Neural cell (in vitro differentiated cells): ENCODE measurements around the gene ELOVL1.

Experiments used
- EP300 ChIP-seq: fragments of 450-650 bp; conservative IDR thresholded peaks from 2 replicates; pipeline ENCODE4 v1.6.1; 2014; ENCODE audit warnings: antibody characterized with exemption, mild to moderate bottlenecking, moderate library complexity; ENCODE audit not compliant: poor library complexity, severe bottlenecking
- EZH2 ChIP-seq: fragments of 200-600, 300-800 bp; shearing (Covaris generic), sonication (generic); IDR thresholded peaks from 2 replicates; pipeline ENCODE4 v1.6.1; 2014; ENCODE audit warnings: antibody characterized with exemption, low read length, borderline replicate concordance, mild to moderate bottlenecking; ENCODE audit not compliant: insufficient read depth, poor library complexity, severe bottlenecking
- MXI1 ChIP-seq: fragments of 450-650 bp; conservative IDR thresholded peaks from 2 replicates; pipeline ENCODE4 v1.6.1; 2014; ENCODE audit warnings: antibody characterized with exemption, mild to moderate bottlenecking; ENCODE audit not compliant: poor library complexity, severe bottlenecking
- POLR2AphosphoS5 ChIP-seq: IDR thresholded peaks from 2 replicates; pipeline ENCODE4 v1.6.1; 2012
- RAD21 ChIP-seq: fragments of 450-650 bp; conservative IDR thresholded peaks from 2 replicates; pipeline ENCODE4 v1.6.1; 2014; ENCODE audit warnings: antibody characterized with exemption, mild to moderate bottlenecking, moderate library complexity
- SMC3 ChIP-seq: fragments of 450-650 bp; conservative IDR thresholded peaks from 2 replicates; pipeline ENCODE4 v1.6.1; 2014; ENCODE audit warnings: antibody characterized with exemption, mild to moderate bottlenecking, moderate library complexity; ENCODE audit not compliant: poor library complexity
- TAF1 ChIP-seq: IDR thresholded peaks from 2 replicates; pipeline ENCODE4 v1.6.1; 2012; ENCODE audit warnings: low read depth
- TF ChIP-seq, protein P1 (sequence below): fragments of 450-650 bp; IDR thresholded peaks from 2 replicates; pipeline ENCODE4 v1.5.1; 2014; ENCODE audit warnings: antibody characterized with exemption, mild to moderate bottlenecking, moderate library complexity; ENCODE audit not compliant: poor library complexity, severe bottlenecking
- TF ChIP-seq, protein P2 (sequence below): IDR thresholded peaks from 2 replicates; pipeline ENCODE4 v1.6.1; 2012; ENCODE audit warnings: borderline replicate concordance

DNA sequence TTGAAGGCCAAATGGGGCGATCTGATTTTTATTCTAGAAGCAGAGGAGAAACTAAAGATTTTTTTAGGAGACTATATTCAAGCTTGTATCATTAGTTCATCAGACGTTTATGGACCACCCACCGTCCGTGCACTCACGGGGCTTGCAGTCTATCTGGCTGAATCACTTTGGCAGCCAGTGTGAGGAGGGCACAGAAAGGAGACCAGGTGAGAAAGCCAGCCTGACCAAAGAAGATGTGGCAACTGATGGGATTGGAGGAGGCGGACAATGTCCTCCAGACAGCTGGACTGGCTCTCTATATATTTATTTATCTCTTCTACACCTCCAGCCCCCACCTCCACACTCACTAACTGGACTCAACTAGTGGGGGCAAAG is 822 bp upstream of the ELOVL1 start:
- no peak for TF ChIP-seq EZH2
- TF ChIP-seq, protein P1, sequence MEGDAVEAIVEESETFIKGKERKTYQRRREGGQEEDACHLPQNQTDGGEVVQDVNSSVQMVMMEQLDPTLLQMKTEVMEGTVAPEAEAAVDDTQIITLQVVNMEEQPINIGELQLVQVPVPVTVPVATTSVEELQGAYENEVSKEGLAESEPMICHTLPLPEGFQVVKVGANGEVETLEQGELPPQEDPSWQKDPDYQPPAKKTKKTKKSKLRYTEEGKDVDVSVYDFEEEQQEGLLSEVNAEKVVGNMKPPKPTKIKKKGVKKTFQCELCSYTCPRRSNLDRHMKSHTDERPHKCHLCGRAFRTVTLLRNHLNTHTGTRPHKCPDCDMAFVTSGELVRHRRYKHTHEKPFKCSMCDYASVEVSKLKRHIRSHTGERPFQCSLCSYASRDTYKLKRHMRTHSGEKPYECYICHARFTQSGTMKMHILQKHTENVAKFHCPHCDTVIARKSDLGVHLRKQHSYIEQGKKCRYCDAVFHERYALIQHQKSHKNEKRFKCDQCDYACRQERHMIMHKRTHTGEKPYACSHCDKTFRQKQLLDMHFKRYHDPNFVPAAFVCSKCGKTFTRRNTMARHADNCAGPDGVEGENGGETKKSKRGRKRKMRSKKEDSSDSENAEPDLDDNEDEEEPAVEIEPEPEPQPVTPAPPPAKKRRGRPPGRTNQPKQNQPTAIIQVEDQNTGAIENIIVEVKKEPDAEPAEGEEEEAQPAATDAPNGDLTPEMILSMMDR: no peak
- no peak for TF ChIP-seq TAF1
- no peak for TF ChIP-seq SMC3
- TF ChIP-seq, protein P2, sequence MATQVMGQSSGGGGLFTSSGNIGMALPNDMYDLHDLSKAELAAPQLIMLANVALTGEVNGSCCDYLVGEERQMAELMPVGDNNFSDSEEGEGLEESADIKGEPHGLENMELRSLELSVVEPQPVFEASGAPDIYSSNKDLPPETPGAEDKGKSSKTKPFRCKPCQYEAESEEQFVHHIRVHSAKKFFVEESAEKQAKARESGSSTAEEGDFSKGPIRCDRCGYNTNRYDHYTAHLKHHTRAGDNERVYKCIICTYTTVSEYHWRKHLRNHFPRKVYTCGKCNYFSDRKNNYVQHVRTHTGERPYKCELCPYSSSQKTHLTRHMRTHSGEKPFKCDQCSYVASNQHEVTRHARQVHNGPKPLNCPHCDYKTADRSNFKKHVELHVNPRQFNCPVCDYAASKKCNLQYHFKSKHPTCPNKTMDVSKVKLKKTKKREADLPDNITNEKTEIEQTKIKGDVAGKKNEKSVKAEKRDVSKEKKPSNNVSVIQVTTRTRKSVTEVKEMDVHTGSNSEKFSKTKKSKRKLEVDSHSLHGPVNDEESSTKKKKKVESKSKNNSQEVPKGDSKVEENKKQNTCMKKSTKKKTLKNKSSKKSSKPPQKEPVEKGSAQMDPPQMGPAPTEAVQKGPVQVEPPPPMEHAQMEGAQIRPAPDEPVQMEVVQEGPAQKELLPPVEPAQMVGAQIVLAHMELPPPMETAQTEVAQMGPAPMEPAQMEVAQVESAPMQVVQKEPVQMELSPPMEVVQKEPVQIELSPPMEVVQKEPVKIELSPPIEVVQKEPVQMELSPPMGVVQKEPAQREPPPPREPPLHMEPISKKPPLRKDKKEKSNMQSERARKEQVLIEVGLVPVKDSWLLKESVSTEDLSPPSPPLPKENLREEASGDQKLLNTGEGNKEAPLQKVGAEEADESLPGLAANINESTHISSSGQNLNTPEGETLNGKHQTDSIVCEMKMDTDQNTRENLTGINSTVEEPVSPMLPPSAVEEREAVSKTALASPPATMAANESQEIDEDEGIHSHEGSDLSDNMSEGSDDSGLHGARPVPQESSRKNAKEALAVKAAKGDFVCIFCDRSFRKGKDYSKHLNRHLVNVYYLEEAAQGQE: no peak
- TF ChIP-seq EP300: no peak
- TF ChIP-seq RAD21: no peak
- no peak for TF ChIP-seq POLR2AphosphoS5
- TF ChIP-seq MXI1: no peak
